ENCODE measurements around the gene GGT1.

Gene GGT1

DNA sequence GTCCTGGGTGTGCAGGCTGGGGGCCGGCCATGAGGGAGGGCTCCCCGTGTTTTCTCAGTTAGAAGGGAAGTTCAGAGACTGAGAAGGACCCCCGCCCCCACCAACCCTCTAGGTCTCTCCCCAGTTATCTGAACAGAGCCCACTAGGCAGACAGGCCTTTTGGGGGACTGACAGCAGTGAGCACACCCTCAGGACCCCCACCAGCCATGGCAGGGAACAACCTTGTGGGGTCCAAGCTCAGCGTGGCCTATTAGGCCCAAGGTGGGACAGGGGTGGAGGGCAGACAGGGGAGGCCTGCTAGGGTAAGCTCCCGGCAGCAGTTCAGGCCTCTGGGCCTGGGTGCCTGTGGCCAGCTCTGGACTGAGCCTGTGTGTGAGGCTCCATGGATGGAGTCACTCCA, 15.7 kb upstream of the GGT1 start:
- no peak overlapping the region for H3K4me3 ChIP-seq (ENCODE audit: low read depth, low read length)
- DNase-seq (ENCODE audit: low read depth): no peak
- TF ChIP-seq POLR2A (IDR thresholded peaks at IDR 0.05; ENCODE audit: extremely low read depth, insufficient read length) (no peak), MYC (IDR thresholded peaks at IDR 0.05; ENCODE audit: low read depth, low read length) (no peak)
- TF ChIP-seq, protein P1, sequence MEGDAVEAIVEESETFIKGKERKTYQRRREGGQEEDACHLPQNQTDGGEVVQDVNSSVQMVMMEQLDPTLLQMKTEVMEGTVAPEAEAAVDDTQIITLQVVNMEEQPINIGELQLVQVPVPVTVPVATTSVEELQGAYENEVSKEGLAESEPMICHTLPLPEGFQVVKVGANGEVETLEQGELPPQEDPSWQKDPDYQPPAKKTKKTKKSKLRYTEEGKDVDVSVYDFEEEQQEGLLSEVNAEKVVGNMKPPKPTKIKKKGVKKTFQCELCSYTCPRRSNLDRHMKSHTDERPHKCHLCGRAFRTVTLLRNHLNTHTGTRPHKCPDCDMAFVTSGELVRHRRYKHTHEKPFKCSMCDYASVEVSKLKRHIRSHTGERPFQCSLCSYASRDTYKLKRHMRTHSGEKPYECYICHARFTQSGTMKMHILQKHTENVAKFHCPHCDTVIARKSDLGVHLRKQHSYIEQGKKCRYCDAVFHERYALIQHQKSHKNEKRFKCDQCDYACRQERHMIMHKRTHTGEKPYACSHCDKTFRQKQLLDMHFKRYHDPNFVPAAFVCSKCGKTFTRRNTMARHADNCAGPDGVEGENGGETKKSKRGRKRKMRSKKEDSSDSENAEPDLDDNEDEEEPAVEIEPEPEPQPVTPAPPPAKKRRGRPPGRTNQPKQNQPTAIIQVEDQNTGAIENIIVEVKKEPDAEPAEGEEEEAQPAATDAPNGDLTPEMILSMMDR (IDR thresholded peaks at IDR 0.05; ENCODE audit: low read depth, low read length): no peak
- TF ChIP-seq, protein P2, sequence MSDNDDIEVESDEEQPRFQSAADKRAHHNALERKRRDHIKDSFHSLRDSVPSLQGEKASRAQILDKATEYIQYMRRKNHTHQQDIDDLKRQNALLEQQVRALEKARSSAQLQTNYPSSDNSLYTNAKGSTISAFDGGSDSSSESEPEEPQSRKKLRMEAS (IDR thresholded peaks at IDR 0.05; ENCODE audit: low read depth, low read length): no peak

DNA sequence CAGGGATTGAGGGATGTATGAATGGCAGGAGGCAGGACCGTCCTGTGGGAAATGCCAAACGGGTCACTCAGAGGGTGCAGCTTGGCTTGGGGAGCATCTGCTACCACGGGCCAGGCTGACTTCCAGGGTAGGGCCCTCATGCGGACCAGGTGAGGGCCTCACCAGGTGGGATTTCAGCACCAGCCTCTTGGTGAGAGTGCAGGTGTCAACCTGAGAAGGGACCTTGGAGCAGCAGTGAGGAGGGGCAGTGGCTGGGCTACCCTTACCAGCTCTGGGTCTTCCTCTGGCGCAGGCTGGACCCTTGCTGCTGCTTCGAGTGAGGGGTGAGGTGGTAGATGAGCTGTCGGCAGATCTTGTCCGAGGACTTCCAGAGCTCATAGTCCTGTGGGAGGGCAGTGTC, 15.0 kb upstream of the GGT1 start:
- TF ChIP-seq, protein P2 (IDR thresholded peaks at IDR 0.05; ENCODE audit: low read depth, low read length): no peak
- TF ChIP-seq, protein P1 (IDR thresholded peaks at IDR 0.05; ENCODE audit: low read depth, low read length): no peak
- TF ChIP-seq POLR2A (IDR thresholded peaks at IDR 0.05; ENCODE audit: extremely low read depth, insufficient read length) (no peak), MYC (IDR thresholded peaks at IDR 0.05; ENCODE audit: low read depth, low read length) (no peak)
- no peak overlapping the region for H3K4me3 ChIP-seq (ENCODE audit: low read depth, low read length)
- DNase-seq (ENCODE audit: low read depth): no peak

DNA sequence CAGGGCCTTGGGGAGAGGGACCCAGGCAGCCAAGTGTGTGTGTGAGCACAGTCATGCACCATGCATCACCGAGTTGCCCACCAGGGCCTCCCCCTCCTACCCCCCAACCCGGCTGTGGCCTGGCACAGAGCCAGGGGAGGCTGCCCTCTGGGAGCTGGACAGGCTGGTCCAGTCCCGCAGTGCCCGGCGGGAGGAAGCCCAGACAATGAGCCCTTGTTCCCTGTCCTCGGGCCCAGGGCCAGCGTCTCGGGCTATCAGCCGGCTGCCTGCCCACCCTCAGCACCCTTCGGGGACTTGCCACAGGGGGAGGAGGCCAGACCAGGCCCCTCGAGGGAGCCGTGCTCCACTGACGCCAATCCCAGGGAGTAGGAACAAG, 14.6 kb upstream of the GGT1 start:
- no peak overlapping the region for H3K4me3 ChIP-seq (ENCODE audit: low read depth, low read length)
- TF ChIP-seq, protein P2 (IDR thresholded peaks at IDR 0.05; ENCODE audit: low read depth, low read length): no peak
- TF ChIP-seq POLR2A (IDR thresholded peaks at IDR 0.05; ENCODE audit: extremely low read depth, insufficient read length): no peak
- TF ChIP-seq, protein P1 (IDR thresholded peaks at IDR 0.05; ENCODE audit: low read depth, low read length): no peak
- TF ChIP-seq MYC (IDR thresholded peaks at IDR 0.05; ENCODE audit: low read depth, low read length): no peak
- DNase-seq (ENCODE audit: low read depth): no peak

DNA sequence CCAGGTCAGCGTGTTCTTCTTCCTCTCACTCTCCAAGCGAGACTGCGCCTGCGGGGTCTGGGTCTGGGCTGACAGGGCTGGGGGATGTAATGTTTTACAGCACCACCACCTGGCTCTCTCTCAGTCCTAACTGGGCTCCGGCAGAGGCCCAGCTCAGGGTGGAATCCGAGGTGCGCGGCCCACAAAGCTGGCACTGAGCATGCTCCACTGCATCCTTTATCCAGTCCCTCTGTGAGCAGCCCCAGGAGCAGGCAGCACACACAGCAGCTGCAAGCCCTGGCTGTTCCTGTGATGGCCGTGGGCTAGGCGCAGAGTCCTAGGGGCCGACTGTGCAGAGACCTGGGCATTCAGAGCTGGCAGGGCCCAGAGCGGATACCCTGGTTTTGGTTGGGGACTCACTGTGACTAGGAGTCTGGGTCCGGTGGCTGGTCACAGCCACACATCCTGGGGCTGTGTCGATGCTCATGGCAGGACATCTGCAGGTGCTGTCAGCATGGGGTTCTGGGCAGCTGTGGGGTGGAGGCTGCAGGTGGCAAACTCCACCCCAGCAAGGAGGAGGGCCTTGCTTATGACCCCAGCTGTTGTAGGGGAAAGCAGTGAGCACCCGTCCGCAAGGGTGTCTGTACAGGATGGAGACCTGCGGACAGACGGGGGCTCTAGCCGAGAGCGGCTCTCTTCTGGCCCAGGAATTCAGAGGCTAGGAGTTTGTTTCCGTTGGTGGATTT, 14.1 kb upstream of the GGT1 start:
- DNase-seq (ENCODE audit: low read depth): no peak
- no peak overlapping the region for H3K4me3 ChIP-seq (ENCODE audit: low read depth, low read length)
- TF ChIP-seq MYC (IDR thresholded peaks at IDR 0.05; ENCODE audit: low read depth, low read length) (no peak), POLR2A (IDR thresholded peaks at IDR 0.05; ENCODE audit: extremely low read depth, insufficient read length) (no peak)
- TF ChIP-seq, protein P2 (IDR thresholded peaks at IDR 0.05; ENCODE audit: low read depth, low read length): no peak
- TF ChIP-seq, protein P1 (IDR thresholded peaks at IDR 0.05; ENCODE audit: low read depth, low read length): no peak

DNA sequence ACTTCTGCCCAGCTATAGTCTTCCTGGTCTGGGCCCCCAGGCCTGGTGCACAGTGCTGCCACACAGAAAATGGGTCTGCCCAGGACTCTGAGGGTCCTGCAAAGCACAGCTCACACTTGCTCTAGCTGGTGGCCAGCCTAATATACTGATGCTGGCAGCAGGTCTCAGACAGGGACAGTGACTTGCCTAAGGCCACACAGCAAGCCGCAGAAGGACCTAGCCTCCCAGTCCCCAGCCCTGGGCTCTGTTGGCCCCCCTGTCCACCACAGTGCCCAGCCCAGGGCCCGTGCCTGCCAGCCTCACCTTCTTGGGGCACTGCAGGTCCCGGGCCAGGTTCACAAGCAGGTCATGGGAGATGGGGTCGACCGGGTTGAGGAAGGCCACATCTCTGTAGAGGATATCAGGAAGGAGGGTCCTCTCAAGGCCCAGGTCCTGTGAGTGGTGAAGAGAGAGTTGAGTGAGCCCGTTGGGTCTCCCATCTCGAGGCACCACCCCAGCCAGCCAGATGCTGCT, 13.4 kb upstream of the GGT1 start:
- TF ChIP-seq MYC (IDR thresholded peaks at IDR 0.05; ENCODE audit: low read depth, low read length): no peak
- TF ChIP-seq, protein P2 (IDR thresholded peaks at IDR 0.05; ENCODE audit: low read depth, low read length): no peak
- TF ChIP-seq, protein P1 (IDR thresholded peaks at IDR 0.05; ENCODE audit: low read depth, low read length): no peak
- no peak for TF ChIP-seq POLR2A (IDR thresholded peaks at IDR 0.05; ENCODE audit: extremely low read depth, insufficient read length)
- no peak overlapping the region for H3K4me3 ChIP-seq (ENCODE audit: low read depth, low read length)
- no peak for DNase-seq (ENCODE audit: low read depth)
